Ovary (tissue), 3 donors: Measurements from ENCODE around the gene AIFM3.

Experiments used
- CTCF ChIP-seq, 3 donors: fragments of 450-650 bp in 2 of 3; fragments of 200-600 bp in 1 of 3; IDR thresholded peaks; one replicate each; pipeline versions ENCODE4 v1.5.1 to v1.8.0; 2016 to 2022; ENCODE audit warnings: antibody characterized with exemption in 3 of 3, mild to moderate bottlenecking in 1 of 3
- EP300 ChIP-seq: sonication (generic); formaldehyde crosslinking; IDR thresholded peaks from one replicate; pipeline ENCODE4 v1.6.1; 2017; ENCODE audit warnings: antibody characterized with exemption
- donor health status: DM: no; HTN: no; CAD: no.

- TF ChIP-seq CTCF (IDR thresholded peaks at IDR 0.05) = no peak
- TF ChIP-seq EP300 = no peak
Measured at GRCh38 chr22:20992456-20993303, 25.6 kb downstream of the AIFM3 start.
